Progenitor cell of endocrine pancreas (in vitro differentiated cells): ENCODE data around the gene GPR78. TPM values are rescaled to one million over a fixed set of nuclear protein-coding genes. Genes with fewer than 3 reads are reported as not detected.

ENCODE experiments used
- DNase-seq: peaks from one replicate; pipeline ENCODE4 v3.0.0; 2021; ENCODE audit warnings: low spot score; ENCODE audit not compliant: unreplicated experiment
- H3K27ac Mint-ChIP-seq: 2 replicates; pipeline ENCODE4 v1.8.0; 2021; ENCODE audit warnings: mild to moderate bottlenecking, moderate library complexity, mixed read lengths
- H3K27me3 Mint-ChIP-seq: 2 replicates; pipeline ENCODE4 v1.8.0; 2021; ENCODE audit warnings: mixed read lengths
- H3K36me3 Mint-ChIP-seq: 2 replicates; pipeline ENCODE4 v1.8.0; 2022; ENCODE audit warnings: mixed read lengths; ENCODE audit not compliant: insufficient read depth
- H3K4me1 Mint-ChIP-seq: 2 replicates; pipeline ENCODE4 v1.8.0; 2021; ENCODE audit warnings: low read depth, mixed read lengths
- H3K4me3 Mint-ChIP-seq: 2 replicates; pipeline ENCODE4 v1.8.0; 2021; ENCODE audit warnings: low read depth, mild to moderate bottlenecking, moderate library complexity, mixed read lengths
- H3K9me3 Mint-ChIP-seq: 2 replicates; pipeline ENCODE4 v1.8.0; 2021; ENCODE audit warnings: low read depth, mixed read lengths
- total RNA-seq: library from RNA; stranded (reverse); gene quantifications from 2 replicates; pipeline ENCODE4 v1.2.1, GENCODE V29; 2021
- TF ChIP-seq, protein P1 (sequence below): fragments of 200-600 bp; sonication (generic); IDR thresholded peaks from one replicate; pipeline ENCODE4 v1.5.0; 2021; ENCODE audit warnings: antibody characterized with exemption, mild to moderate bottlenecking; ENCODE audit not compliant: unreplicated experiment

GPR78 gene
- total RNA-seq, 1 donor from 2014 or later, result 0.31 TPM

DNA sequence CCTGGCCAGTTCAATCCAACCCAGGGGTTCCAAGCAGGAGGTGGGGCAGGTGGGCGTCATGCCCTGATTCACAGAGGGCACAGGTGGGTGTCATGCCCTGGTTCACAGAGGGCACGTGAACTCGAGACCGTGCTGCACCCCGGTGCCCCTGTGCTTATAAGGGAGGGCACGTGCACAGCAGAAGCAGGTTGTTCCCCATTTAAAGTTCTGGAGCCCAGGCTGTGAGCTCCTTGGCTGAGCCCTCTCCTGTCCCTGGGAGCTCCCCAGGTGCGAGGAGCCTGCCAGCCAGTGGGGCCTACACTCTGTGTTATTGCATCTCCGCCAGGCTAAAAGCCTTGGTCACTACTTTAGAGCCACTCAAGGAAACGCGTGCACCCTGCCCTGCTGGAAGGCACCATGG, 9.1 kb downstream of the GPR78 start:
- TF ChIP-seq, protein P1, sequence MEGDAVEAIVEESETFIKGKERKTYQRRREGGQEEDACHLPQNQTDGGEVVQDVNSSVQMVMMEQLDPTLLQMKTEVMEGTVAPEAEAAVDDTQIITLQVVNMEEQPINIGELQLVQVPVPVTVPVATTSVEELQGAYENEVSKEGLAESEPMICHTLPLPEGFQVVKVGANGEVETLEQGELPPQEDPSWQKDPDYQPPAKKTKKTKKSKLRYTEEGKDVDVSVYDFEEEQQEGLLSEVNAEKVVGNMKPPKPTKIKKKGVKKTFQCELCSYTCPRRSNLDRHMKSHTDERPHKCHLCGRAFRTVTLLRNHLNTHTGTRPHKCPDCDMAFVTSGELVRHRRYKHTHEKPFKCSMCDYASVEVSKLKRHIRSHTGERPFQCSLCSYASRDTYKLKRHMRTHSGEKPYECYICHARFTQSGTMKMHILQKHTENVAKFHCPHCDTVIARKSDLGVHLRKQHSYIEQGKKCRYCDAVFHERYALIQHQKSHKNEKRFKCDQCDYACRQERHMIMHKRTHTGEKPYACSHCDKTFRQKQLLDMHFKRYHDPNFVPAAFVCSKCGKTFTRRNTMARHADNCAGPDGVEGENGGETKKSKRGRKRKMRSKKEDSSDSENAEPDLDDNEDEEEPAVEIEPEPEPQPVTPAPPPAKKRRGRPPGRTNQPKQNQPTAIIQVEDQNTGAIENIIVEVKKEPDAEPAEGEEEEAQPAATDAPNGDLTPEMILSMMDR, result no peak
- no peaks in the 10 kb centered on the region for H3K9me3 Mint-ChIP-seq
- H3K27ac Mint-ChIP-seq, result no peak overlapping the region
- peaks cover 2% of the 10 kb centered on the region for H3K4me1 Mint-ChIP-seq
- no peak overlapping the region for H3K4me3 Mint-ChIP-seq
- DNase-seq, result no peak
- peaks cover 49% of the 10 kb centered on the region for H3K27me3 Mint-ChIP-seq
- no peaks in the 10 kb centered on the region for H3K36me3 Mint-ChIP-seq

DNA sequence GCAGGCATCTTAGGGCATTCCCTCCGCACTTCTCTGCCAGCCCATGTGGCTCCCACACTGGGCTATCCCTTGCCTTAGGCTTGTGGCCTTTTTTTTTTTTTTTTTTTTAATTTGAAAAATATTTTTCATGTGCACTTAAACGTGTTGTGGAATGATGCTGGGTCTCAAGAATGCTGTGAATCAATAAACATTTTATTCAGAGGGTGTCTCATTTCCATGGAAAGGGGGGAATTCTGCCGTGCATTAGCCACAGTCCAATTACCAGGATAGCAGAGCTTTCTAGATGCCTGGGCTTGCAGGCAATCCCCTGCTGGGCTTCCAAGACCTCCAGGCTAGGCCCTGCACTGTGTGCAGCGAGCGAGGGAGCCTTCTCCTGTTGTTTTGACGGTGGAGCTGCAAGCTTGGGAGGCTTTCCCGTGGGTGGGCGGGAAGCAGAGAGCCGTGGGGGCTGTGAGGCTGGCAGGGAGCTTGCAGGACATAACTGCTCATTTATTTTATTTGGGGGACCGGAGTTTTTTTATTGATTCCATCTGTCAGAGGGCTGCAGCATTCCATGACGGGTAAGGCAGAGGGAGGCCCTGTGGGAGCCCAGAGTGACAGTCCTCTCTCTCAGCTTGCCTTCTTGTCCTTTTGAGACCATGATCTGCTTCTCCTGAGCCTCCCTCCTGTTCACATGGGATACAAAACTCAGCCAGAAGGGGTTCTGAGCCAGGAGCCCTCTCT, 9.8 kb downstream of the GPR78 start:
- H3K4me1 Mint-ChIP-seq, result peaks cover 2% of the 10 kb centered on the region
- H3K27me3 Mint-ChIP-seq, result peaks cover 45% of the 10 kb centered on the region
- DNase-seq, result no peak
- TF ChIP-seq, protein P1, result no peak
- no peaks in the 10 kb centered on the region for H3K36me3 Mint-ChIP-seq
- H3K4me3 Mint-ChIP-seq, result no peak overlapping the region
- no peak overlapping the region for H3K27ac Mint-ChIP-seq
- no peaks in the 10 kb centered on the region for H3K9me3 Mint-ChIP-seq

DNA sequence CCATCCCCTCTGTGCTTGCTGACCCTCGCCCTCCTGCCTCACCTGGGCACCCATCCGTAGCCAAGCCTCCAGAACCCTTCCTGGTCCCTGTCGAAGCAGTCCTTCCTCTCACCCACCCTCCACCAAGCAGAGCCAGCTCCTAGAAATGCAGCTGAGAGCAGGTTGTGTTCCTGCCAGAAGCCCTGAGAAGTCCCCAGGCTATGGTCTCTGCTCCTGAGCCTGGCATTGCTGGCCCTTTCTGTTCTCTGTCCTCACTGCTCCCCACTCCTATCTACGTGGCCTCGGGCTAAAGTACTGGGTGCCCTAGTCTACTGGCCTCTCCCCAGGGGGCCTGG, 10.3 kb downstream of the GPR78 start:
- Mint-ChIP-seq H3K36me3 (no peaks in the 10 kb centered on the region), H3K27ac (no peak overlapping the region), H3K4me1 (peaks cover 2% of the 10 kb centered on the region), H3K27me3 (peaks cover 41% of the 10 kb centered on the region), H3K4me3 (no peak overlapping the region), H3K9me3 (no peaks in the 10 kb centered on the region)
- DNase-seq, result no peak
- TF ChIP-seq, protein P1, result no peak

DNA sequence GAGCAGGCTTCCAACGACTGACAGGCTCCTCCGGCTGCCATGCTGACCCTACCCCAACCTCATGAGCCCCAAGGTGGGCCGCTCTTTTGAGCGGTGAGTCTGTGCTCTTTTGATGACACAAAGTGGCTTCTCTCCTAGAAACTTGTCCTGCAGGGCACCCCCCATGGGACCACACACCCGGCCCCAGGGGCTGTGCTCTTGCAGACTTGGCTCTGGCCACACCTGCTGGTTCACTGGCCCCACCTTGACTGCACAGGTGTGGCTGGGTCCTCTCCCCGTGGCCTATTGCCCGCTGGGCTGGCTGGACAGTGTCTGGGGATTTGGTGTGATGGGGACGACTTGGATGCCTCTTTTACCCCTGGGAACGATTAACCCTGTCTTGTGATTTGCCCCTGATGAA, 10.9 kb downstream of the GPR78 start:
- DNase-seq, result no peak
- H3K9me3 Mint-ChIP-seq, result no peaks in the 10 kb centered on the region
- peaks cover 2% of the 10 kb centered on the region for H3K4me1 Mint-ChIP-seq
- H3K36me3 Mint-ChIP-seq, result no peaks in the 10 kb centered on the region
- H3K27me3 Mint-ChIP-seq, result peaks cover 41% of the 10 kb centered on the region
- H3K27ac Mint-ChIP-seq, result no peak overlapping the region
- TF ChIP-seq, protein P1, result no peak
- H3K4me3 Mint-ChIP-seq, result no peak overlapping the region

DNA sequence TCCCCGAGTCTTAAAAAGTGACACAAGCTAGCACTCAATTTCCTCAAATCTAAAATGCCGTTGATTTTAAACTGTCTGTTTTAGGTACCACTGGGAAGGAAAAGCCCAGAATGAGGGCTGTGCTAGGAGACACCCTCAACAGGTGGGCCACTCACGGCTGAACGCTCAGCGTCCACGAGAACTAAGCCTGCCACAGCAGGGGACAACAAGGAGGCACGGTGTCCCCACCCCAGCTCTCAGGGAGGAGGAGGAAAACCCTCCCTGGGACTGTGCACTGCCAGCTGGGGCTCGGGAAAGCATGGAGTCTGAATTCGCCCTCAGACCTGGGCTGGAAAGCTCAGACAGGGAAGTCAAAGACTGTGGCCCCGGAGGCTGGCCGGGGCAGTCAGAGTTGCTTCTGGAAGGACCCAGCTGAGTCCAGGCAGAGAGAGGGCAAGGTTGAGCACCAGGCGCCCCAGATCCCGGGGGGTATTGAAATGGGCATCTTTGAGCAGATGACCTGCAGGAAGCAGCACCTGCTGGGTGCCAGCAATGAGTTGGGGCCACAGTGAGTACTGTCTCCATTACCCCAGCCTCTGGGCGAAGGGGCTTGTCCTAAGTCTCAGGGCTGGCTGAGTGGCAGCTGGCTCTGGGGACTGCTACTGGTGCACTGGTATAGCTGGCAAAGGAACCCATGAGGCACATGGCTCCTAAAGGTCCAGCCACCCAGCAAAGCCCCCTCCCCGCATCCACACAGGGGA, 11.6 kb downstream of the GPR78 start:
- Mint-ChIP-seq H3K36me3 (no peaks in the 10 kb centered on the region), H3K27ac (no peak overlapping the region), H3K4me1 (peaks cover 2% of the 10 kb centered on the region), H3K4me3 (no peak overlapping the region), H3K27me3 (peaks cover 38% of the 10 kb centered on the region), H3K9me3 (no peaks in the 10 kb centered on the region)
- TF ChIP-seq, protein P1, result no peak
- DNase-seq, result no peak
